Measurements from ENCODE around the gene ICE2.

Gene ICE2

GRCh38 chr15:60442763-60443162 is 36.2 kb downstream of the ICE2 start:
- TF ChIP-seq CTCF (IDR thresholded peaks at IDR 0.05; ENCODE audit: extremely low read depth, missing control alignments), result no peak
- DNase-seq (ENCODE audit: low spot score), result no peak

- no peak for DNase-seq (ENCODE audit: low spot score)
- no peak for TF ChIP-seq CTCF (IDR thresholded peaks at IDR 0.05; ENCODE audit: extremely low read depth, missing control alignments)
Measured at GRCh38 chr15:60442031-60442650, 36.8 kb downstream of the ICE2 start.

- no peak for TF ChIP-seq CTCF (IDR thresholded peaks at IDR 0.05; ENCODE audit: extremely low read depth, missing control alignments)
Measured at GRCh38 chr15:60441331-60441730, 37.6 kb downstream of the ICE2 start.

GRCh38 chr15:60438646-60439045 is 40.3 kb downstream of the ICE2 start:
- no peak for DNase-seq (ENCODE audit: low spot score)
- TF ChIP-seq CTCF (IDR thresholded peaks at IDR 0.05; ENCODE audit: extremely low read depth, missing control alignments), result no peak

More at GRCh38 chr15:60441331-60441730, 37.6 kb downstream of the ICE2 start:
- DNase-seq (ENCODE audit: low spot score), result no peak

GRCh38 chr15:60428935-60429334 is 50.0 kb downstream of the ICE2 start:
- no peak for DNase-seq (ENCODE audit: low spot score)
- TF ChIP-seq CTCF (IDR thresholded peaks at IDR 0.05; ENCODE audit: extremely low read depth, missing control alignments), result no peak

GRCh38 chr15:60426870-60427508 is 52.0 kb downstream of the ICE2 start:
- DNase-seq (ENCODE audit: low spot score), result no peak
- TF ChIP-seq CTCF (IDR thresholded peaks at IDR 0.05; ENCODE audit: extremely low read depth, missing control alignments), result no peak

GRCh38 chr15:60425461-60425860 is 53.5 kb downstream of the ICE2 start:
- no peak for TF ChIP-seq CTCF (IDR thresholded peaks at IDR 0.05; ENCODE audit: extremely low read depth, missing control alignments)
- no peak for DNase-seq (ENCODE audit: low spot score)

Data from GM20000 (cell line).